Measurements from ENCODE around the gene SERPINA9. TPM values are rescaled to one million over a fixed set of nuclear protein-coding genes. Genes with fewer than 3 reads are reported as not detected.
"Not testable (repeated sequence)": the region's sequence is repeated elsewhere in the genome, so short reads cannot be mapped to it uniquely, and the experiment has no call there.

Gene SERPINA9
- total RNA-seq, 1 experiment from 2014 or later, result not detected

- no peak for DNase-seq (ENCODE audit: low spot score)
Measured at GRCh38 chr14:94486883-94487282, 10.9 kb upstream of the SERPINA9 start.

DNA sequence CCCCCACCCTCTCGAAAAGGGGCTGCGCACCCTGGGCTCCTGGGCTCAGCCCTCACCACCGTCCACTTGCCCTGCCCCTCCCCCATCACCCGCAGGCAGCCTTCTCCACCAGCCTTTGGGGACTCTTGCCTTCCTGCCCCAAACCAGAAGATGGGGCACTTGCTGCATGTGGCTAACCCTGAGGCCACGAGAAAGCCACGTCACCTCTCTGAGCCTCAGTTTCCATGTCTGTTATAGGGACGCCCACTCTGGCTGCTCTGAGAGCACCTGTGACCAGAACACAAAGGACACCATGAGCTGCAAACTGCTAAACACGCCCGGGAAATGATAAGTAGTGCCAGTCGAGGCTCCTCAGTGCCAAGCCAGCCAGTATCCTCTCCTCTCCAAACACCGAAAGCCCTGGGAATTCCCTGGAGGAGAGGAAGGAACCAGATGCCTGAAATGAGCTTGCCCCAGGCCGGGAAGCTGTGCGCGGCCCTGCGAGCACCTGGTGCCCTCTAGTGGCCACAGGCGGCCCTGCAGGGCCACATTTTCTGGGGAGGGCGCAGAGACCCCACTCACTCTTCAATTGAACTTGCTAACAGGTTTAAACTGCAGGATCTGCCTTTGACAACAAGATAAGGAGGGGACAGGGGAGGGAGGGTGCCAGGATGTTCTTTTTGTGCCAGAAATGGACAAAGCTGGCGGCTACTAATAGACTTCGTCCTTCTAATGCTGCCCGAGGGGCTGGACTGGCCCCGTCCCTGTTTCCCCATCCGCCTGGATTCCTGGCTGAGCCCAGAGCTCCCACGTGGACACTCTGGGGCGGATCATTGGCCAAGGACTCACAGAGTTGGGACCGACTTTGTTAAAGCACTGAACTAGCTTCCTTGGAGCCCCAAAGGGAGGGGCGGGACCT is 10.2 kb upstream of the SERPINA9 start:
- peak; percentile 42 for DNase-seq (ENCODE audit: low spot score)

DNA sequence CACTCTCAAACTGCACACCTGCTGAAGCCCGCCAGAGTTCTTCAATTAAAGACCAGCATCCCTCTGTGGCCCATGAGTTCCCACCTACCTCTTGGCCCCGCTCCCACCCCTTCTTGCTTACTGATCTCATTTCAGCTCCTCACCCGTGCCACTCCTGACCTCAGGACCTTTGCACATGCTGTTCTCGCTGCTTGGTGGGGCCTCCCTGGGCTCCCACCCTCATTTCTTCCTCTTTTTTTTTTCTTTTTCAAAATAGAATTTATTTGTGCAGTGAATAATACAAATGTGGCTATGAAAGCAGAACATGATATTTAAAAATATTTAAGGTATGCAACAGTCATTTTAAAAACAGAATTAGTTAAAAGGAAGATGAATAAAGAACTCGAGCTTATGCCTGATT is 8.5 kb upstream of the SERPINA9 start:
- DNase-seq (ENCODE audit: low spot score), result no peak

- DNase-seq (ENCODE audit: low spot score), result no peak
Measured at GRCh38 chr14:94483729-94484275, 7.8 kb upstream of the SERPINA9 start.

GRCh38 chr14:94483071-94483451 is 7.1 kb upstream of the SERPINA9 start:
- DNase-seq (ENCODE audit: low spot score), result no peak

DNA sequence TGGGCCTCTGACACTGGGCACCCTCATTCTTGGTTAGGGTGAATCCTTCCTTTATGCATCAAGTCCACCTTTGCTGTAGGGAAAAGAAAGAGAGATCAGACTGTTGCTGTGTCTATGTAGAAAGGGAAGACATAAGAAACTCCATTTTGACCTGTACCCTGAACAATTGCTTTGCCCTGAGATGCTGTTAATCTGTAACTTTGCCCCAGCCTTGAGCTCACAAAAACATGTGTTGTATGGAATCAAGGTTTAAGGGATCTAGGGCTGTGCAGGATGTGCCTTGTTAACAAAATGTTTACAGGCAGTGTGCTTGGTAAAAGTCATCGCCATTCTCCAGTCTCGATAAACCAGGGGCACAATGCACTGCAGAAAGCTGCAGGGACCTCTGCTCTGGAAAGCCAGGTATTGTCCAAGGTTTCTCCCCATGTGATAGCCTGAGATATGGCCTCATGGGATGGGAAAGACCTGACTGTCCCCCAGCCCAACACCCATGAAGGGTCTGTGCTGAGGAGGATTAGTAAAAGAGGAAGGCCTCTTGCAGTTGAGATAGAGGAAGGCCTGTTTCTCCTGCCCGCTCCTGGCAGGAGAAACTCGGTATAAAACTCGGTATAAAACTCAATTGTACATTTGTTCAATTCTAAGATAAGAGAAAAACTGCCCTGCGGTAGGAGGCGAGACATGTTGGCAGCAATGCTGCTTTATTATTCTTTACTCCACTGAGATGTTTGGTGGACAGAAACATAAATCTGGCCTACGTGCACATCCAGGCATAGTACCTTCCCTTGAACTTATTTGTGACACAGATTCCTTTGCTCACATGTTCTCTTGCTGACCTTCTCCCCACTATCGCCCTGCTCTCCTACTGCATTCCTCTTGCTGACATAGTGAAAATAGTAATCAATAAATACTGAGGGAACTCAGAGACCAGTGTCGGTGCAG is 6.4 kb upstream of the SERPINA9 start:
- DNase-seq (ENCODE audit: low spot score), result not testable (repeated sequence)

GRCh38 chr14:94481468-94482131 is 5.6 kb upstream of the SERPINA9 start:
- DNase-seq (ENCODE audit: low spot score), result peak; percentile 16

GRCh38 chr14:94480809-94481208 is 4.8 kb upstream of the SERPINA9 start:
- DNase-seq (ENCODE audit: low spot score), result no peak

DNA sequence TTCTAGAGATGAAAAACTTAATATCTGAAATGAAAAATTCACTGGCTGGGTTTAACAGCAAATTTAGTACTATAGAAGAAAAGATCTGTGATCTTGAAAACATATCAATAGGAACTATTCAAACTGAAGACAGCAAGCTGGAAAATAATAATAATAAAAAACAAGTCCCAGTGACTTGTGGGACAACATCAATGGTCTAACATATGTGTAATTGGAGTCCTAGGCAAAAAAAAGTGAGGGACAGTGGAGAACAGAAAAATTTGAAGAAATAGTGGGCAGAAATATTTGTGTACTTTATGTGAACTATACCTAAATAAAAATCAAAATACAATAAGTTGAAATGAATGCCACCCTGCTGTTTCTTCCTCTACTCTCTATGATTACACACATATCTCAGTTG is 2.4 kb upstream of the SERPINA9 start:
- DNase-seq (ENCODE audit: low spot score), result no peak

DNA sequence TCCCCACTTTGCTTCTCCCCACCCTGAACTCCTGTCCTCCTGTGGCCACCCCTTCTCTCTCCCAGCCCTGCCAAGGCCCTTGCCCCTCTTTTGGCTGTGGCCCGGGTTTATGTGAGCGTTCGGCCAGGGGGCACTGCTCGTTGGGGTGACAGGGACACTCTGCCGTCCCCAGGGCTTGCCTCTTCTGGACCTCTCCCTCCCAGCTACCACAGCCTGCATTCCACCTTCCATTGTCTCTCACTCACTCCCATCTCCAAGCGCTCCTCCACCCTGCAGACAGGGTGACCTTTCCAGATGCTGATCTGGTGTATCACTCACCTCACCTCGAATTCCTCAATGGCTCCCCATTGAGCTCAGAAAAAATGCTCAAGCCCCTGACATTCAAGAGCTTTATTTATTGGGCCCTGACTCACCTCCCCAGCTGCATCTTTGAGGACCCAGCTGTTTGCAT is 1.4 kb downstream of the SERPINA9 start:
- DNase-seq (ENCODE audit: low spot score), result no peak

DNA sequence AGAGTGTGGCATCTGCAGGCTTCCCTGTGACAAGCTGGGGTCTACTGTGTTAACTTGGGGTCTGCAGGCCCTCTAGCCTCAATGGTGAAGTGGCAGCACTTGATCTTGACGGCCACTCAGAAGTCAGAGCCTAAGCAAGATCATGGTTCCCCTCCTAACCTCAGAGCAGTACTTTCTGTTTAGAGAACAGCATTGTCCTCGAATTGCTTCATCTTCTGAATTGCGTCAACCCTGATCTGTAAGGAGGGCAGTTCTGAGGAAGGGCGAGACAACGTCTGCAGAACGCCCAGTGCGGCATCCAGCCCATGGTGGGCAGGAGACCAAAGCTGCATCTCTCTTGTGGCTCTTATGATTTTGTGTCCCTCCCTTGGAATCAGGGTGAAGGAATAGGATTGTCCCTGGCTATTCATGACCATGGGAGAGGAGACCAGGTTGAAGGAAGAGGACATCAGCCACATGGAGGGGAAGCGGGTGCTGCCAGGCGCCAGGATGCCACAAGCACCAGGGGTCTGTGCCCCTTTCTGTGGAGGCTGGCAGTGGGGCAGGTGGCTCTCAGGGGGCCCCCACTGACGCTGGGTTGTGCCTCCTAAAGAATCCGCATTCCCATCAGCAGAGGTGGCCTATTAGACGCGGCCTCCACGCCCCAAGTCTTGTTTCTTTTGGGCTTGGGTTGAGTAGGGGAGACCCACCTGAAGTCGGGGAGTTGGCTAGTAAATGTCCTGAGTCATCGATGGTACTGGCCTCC is 2.2 kb downstream of the SERPINA9 start:
- no peak for DNase-seq (ENCODE audit: low spot score)

- no peak for DNase-seq (ENCODE audit: low spot score)
Measured at GRCh38 chr14:94472842-94473241, 3.2 kb downstream of the SERPINA9 start.

DNA sequence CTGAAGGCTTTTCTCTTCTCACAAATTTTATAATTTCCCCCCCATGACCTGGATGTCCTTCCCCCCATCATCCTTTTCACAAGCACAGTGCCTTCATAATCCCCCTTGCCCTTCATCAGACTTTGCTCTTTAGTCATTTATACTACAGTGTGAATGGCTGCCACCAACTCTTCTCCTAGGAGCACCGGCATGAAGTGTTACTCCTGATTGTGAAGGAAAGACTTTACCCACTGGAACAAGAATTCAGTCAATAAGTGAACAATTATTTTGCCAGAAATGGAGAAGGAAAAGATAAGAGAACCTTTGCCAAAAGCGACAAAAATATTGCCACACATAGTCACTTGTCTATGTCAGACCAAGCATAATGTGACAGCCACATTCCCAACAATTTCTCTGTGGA is 5.0 kb downstream of the SERPINA9 start:
- no peak for DNase-seq (ENCODE audit: low spot score)

DNA sequence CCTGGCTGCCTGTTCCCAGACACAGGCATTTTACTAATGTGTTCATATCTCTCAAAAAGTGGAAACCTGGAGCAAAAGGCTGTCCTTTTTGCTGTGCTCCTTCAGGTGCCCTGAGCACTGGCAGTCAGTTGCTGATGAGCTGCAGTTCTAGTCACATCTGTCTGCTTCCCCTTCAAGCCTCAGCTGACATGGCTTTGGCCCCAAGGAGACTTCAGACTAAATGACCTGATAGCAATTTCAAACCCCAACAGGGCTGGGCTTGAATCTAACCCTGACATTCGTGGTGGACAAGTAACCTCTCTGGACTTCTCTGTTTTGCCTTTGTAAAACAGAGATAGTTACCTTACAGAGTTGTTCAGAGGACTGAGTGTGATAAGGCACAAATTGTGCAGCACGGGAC is 5.7 kb downstream of the SERPINA9 start:
- no peak for DNase-seq (ENCODE audit: low spot score)

DNA sequence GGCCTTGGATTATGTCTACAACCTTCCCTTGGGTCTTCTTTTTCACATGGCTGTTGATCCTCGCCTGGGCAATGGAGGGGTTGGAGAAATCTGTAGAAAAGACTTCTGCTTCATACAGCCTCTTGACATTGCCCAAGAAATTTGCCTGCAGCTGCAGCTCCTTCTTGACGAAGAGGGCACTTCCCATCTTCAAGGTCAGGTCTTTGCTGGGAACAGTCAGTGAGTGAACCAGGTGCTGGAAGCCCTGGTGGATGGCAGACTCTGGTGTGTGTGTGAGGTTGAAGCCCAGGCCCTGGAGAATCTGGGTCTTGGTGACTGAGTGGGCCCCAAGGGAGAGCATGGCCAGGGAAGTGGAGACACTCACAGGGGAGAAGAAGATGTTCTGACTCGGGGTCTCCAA is 6.7 kb downstream of the SERPINA9 start:
- no peak for DNase-seq (ENCODE audit: low spot score)

DNA sequence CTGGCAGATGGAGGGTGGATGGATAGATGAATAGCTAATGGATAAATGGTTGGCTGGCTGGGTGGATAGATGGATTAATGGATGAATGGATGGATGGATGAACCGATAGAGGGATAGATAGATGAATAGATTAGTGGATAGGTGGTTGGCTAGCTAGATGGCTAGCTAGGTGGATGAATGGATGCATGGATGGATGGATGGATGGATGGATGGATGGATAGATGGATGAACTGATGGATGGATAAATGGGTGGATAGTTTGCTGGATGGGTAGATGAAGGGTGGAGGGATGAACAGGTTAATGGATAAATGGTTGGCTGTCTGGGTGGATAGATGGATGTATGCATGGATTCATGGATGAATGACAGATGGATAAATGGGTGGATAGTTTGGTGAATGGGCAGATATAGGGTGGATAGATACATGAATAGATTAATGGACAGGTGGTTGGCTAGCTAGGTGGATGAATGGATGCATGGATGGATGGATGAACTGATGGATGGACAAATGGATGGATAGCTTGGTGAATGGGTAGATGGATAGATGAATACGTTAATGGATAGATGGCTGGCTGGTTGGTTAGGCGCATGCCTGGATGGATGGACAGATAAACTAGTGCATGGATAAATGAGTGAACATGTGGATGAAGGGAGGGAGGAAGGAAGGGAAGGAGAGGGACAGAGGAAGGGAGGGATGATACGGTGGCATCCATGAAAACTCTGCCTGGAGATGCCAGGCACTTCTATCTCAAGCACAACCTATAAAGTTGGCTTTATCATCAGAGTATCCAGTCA is 8.1 kb downstream of the SERPINA9 start:
- no peak for DNase-seq (ENCODE audit: low spot score)

DNA sequence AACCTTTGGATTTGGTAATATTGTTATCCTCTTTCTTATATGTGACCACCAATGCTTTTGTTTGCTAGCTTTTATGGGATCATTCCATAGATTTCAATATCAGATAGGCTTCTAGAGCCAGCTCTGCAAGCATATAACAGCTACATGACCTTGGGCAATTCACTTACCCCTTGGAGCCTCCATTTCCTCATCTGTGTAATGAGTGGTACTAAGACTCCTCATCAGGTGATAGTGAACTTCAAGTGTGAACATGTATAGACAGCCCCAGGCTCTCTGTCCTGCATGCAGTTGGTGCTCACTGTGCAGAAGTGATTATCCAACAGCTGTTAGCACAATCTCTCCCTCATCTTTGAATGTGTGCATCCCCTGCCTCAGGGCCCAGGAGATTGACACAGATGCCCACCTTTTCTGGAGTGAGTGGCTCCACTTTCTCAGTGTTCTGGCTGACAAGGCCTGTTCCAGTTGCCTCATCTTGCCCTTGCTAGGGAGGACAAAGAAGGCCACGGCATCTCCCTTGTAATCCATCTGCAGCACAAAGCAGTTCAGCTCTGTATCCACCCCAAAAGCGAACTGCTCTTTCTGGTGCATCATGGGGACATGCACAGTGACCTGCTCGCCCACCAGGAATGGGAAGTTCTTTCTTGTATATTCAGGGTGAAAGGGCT is 9.2 kb downstream of the SERPINA9 start:
- no peak for DNase-seq (ENCODE audit: low spot score)

- DNase-seq (ENCODE audit: low spot score), result no peak
Measured at GRCh38 chr14:94465042-94465441, 11.0 kb downstream of the SERPINA9 start.

DNA sequence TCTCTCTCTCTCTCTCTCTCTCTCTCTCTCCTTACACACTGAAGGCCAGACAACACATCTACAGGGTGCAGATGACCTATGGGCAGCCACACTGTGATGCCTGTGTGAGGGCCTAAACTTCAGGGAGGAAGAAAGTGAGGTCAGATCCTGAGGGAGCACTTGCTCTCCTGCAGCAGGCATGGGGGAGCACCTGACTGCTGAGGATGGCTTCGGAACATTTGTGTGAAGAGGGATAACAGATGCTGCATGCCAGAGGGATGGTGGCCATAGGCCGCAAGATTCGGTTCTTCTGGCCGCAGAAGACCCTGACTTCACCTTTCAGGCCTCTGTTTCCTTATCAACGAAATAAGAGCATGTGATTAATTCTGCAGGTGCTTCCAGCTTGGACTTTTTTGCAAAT is 11.7 kb downstream of the SERPINA9 start:
- DNase-seq (ENCODE audit: low spot score), result no peak
